Spinal cord (tissue), 10 donors: ENCODE measurements around the gene PRKAR2A. TPM values are rescaled to one million over a fixed set of nuclear protein-coding genes. Genes with fewer than 3 reads are reported as not detected.

ENCODE experiments used
- DNase-seq, 6 donors: peaks; one replicate each; pipeline versions ENCODE4 v3.0.0 to v3.0.0-alpha.2; 2013 to 2015; ENCODE audit warnings: low spot score in 6 of 6, low read depth in 4 of 6
- H3K27ac ChIP-seq: one replicate; pipeline ENCODE4 v1.5.1; 2013; ENCODE audit warnings: low read depth, low read length, control low read depth
- H3K27me3 ChIP-seq: one replicate; pipeline ENCODE4 v1.6.1; 2013; ENCODE audit warnings: low read length; ENCODE audit not compliant: control insufficient read depth, insufficient read depth
- H3K36me3 ChIP-seq: one replicate; pipeline ENCODE4 v1.6.1; 2013; ENCODE audit warnings: low read length; ENCODE audit not compliant: control insufficient read depth, insufficient read depth
- H3K4me1 ChIP-seq: one replicate; pipeline ENCODE4 v1.6.1; 2013; ENCODE audit warnings: low read length; ENCODE audit not compliant: control insufficient read depth, insufficient read depth
- H3K4me3 ChIP-seq: one replicate; pipeline ENCODE4 v1.5.1; 2013; ENCODE audit warnings: low read depth, low read length, control low read depth
- H3K9me3 ChIP-seq: one replicate; pipeline ENCODE4 v1.6.1; 2013; ENCODE audit warnings: low read length; ENCODE audit not compliant: control insufficient read depth, insufficient read depth
- WGBS: methylation state at CpG from one replicate; pipeline ENCODE4 v1.1.5; 2013; ENCODE audit warnings: missing lambda C conversion rate; ENCODE audit not compliant: insufficient coverage; 5-methylcytosine and 5-hydroxymethylcytosine counted together
- polyA plus RNA-seq, 2 donors: library from polyadenylated mRNA; unstranded; fragments of 120-200 nt; gene quantifications; one replicate each; pipeline ENCODE4 v1.2.1, GENCODE V29; 2013; ENCODE audit not compliant: insufficient read length in 2 of 2
- total RNA-seq, 2 donors: library from RNA; depleted of rRNA in 1 of 2; stranded (reverse); fragments of 120-200 nt in 1 of 2; fragments of >200 nt in 1 of 2; gene quantifications; one replicate each; pipeline versions ENCODE4 v1.2.3 to v1.2.4, GENCODE V29; 2013 to 2014
- donor health status: healthy.

PRKAR2A gene
- total and polyA plus RNA-seq, 4 donors: 29.2 to 40.3 (median 34.4) TPM

DNA sequence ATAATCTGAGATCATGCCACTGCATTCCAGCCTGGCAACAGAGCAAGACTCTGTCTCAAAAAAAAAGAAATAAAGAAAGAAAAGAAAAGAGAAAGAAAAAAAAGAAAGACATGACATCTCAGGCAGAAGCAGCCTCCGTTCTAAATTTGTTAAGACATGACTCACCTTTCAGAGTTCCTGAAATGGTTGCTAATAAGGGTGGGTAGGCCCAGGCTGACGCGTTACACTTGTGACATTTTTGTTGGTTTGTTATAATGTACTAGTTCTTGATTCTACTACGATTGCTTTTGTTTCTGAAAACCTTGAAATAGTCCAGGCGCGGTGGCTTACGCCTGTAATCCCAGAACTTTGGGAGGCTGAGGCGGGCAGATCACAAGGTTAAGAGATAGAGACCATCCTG lies 30.0 kb upstream of the PRKAR2A start:
- H3K4me1 ChIP-seq: no peaks in the 10 kb centered on the region
- no peak overlapping the region for H3K4me3 ChIP-seq
- DNase-seq: no peak
- no peak overlapping the region for H3K27ac ChIP-seq
- H3K36me3 ChIP-seq: peaks cover 22% of the 10 kb centered on the region
- H3K27me3 ChIP-seq: no peaks in the 10 kb centered on the region
- no peaks in the 10 kb centered on the region for H3K9me3 ChIP-seq
- WGBS: 86% methylated on average over 1 of the region's 8 CpGs

DNA sequence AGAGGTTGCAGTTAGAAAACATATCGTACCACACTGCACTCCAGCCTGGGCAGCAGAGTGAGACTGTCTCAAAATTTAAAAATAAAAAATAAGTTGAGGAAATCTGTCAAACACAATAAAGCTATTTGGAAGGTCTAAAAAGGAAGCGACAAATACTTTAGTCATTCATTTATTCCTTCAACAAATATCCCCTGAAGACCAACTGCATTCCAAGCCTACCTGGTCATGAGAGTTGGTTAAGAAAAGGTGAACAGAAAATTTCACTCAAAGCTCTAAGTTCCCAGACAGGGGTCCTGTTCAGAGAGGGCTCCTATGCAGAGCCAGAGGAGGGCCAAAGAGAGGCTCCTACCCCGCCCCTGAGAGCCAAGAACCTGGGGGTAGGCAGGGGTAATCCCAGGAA lies 15.4 kb upstream of the PRKAR2A start:
- no peak overlapping the region for H3K27ac ChIP-seq
- DNase-seq: no peak
- H3K4me1 ChIP-seq: no peaks in the 10 kb centered on the region
- no peaks in the 10 kb centered on the region for H3K9me3 ChIP-seq
- 100% methylated on average over 1 of the region's 3 CpGs for WGBS
- no peaks in the 10 kb centered on the region for H3K27me3 ChIP-seq
- H3K36me3 ChIP-seq: peaks cover 9% of the 10 kb centered on the region
- no peak overlapping the region for H3K4me3 ChIP-seq

DNA sequence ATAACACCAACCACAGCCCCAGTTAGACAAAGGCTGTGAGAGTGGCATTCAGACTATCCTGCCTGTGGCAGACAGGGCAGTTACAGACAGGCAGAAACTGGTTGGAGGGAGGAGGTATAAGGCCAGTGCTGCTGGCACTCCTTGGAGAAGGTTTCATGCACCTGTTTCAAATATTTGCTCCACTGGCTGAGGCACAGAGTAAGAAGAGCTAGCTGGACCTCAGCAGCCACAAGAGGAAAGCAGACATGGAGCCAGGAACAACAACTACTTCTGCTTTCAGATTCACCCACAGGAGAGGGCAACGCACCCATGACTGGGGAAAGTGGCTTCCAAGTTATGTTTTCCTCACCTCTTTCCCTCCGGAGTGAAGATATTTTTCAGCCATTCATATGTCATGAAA lies 11.5 kb upstream of the PRKAR2A start:
- H3K27ac ChIP-seq: no peak overlapping the region
- DNase-seq: no peak
- no peak overlapping the region for H3K4me3 ChIP-seq
- H3K36me3 ChIP-seq: peaks cover 9% of the 10 kb centered on the region
- no peaks in the 10 kb centered on the region for H3K9me3 ChIP-seq
- H3K4me1 ChIP-seq: no peaks in the 10 kb centered on the region
- no CpG with 5 or more reads among the region's 2 CpGs for WGBS
- no peaks in the 10 kb centered on the region for H3K27me3 ChIP-seq

DNA sequence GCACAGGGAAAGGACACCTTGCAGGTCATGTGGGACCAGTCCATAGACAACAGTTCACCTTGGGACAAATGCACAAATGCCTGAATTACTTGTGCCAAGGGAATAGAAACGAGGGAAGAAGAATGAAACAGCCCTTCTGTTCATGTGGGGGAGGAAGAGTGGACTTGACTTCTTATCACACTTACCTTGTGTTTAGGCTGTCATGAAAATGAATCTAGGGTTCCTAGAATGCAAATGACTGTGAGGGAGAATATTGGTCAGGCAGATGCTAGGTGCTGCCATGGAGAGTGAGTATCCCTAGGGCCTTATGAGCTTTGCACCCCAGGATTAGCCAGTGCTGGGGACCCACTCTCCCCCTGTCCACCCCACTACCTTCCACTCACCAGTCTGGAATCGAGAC lies 11.0 kb upstream of the PRKAR2A start:
- WGBS: 78% methylated on average over 1 of the region's 2 CpGs
- peaks cover 9% of the 10 kb centered on the region for H3K36me3 ChIP-seq
- H3K4me3 ChIP-seq: no peak overlapping the region
- DNase-seq: no peak
- no peaks in the 10 kb centered on the region for H3K9me3 ChIP-seq
- no peaks in the 10 kb centered on the region for H3K27me3 ChIP-seq
- H3K4me1 ChIP-seq: no peaks in the 10 kb centered on the region
- H3K27ac ChIP-seq: no peak overlapping the region

- H3K27ac ChIP-seq: no peak overlapping the region
- WGBS: 100% methylated on average over 1 of the region's 2 CpGs
- H3K36me3 ChIP-seq: peaks cover 9% of the 10 kb centered on the region
- no peaks in the 10 kb centered on the region for H3K4me1 ChIP-seq
- no peaks in the 10 kb centered on the region for H3K27me3 ChIP-seq
- no peaks in the 10 kb centered on the region for H3K9me3 ChIP-seq
- no peak overlapping the region for H3K4me3 ChIP-seq
- DNase-seq: no peak
Observed at GRCh38 chr3:48857641-48858040, 10.0 kb upstream of the PRKAR2A start.

- H3K27ac ChIP-seq: no peak overlapping the region
- peak in 2 of 6 donors; percentile 26 for DNase-seq
Observed at GRCh38 chr3:48856469-48856868, 8.8 kb upstream of the PRKAR2A start.

GRCh38 chr3:48855681-48856447 lies 8.2 kb upstream of the PRKAR2A start:
- peak in 2 of 6 donors; percentile 18 to 34 for DNase-seq
- Histone ChIP-seq H3K4me1 (peaks cover 18% of the 10 kb centered on the region), H3K27ac (no peak overlapping the region), H3K4me3 (no peak overlapping the region), H3K27me3 (no peaks in the 10 kb centered on the region), H3K36me3 (peaks cover 4% of the 10 kb centered on the region), H3K9me3 (no peaks in the 10 kb centered on the region)
- 95% methylated on average over 7 of the region's 9 CpGs for WGBS

More at GRCh38 chr3:48856469-48856868, 8.8 kb upstream of the PRKAR2A start:
- H3K4me3 ChIP-seq: no peak overlapping the region
- H3K36me3 ChIP-seq: peaks cover 4% of the 10 kb centered on the region
- WGBS: 0% methylated on average over 1 of the region's 4 CpGs
- H3K4me1 ChIP-seq: peaks cover 12% of the 10 kb centered on the region
- H3K27me3 ChIP-seq: no peaks in the 10 kb centered on the region
- H3K9me3 ChIP-seq: no peaks in the 10 kb centered on the region

DNA sequence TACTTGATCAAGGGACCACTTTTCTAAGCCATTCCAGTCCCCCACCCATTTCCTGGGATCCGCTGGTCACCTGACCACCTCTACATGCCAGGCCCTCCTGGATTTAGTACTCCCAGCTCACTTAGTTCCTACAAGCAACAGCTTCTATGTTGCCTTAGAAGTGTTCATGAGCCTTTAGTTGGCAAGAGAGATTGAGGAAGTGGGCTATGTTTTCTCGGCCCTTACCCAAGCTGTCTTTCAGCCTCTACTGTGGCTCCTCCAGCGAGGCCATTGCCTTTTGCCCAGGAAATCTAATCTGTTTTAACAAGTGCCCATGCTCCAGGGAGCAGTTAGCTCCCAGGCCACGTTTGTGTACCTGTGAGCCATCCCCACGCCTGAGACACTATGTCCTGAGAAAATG lies 4.5 kb upstream of the PRKAR2A start:
- peaks cover 30% of the 10 kb centered on the region for H3K4me1 ChIP-seq
- no peaks in the 10 kb centered on the region for H3K27me3 ChIP-seq
- no peaks in the 10 kb centered on the region for H3K36me3 ChIP-seq
- no peak for DNase-seq
- H3K9me3 ChIP-seq: no peaks in the 10 kb centered on the region
- no peak overlapping the region for H3K4me3 ChIP-seq
- 89% methylated on average over 4 of the region's 5 CpGs for WGBS
- no peak overlapping the region for H3K27ac ChIP-seq

- Histone ChIP-seq H3K9me3 (no peaks in the 10 kb centered on the region), H3K27ac (peak overlapping the region; percentile 50), H3K36me3 (no peaks in the 10 kb centered on the region), H3K27me3 (no peaks in the 10 kb centered on the region), H3K4me1 (peaks cover 36% of the 10 kb centered on the region), H3K4me3 (no peak overlapping the region)
- WGBS: no CpG with 5 or more reads among the region's 3 CpGs
- DNase-seq: peak in 5 of 6 donors; percentile 55 to 96 (median 69)
Observed at GRCh38 chr3:48851407-48851806, 3.7 kb upstream of the PRKAR2A start.

DNA sequence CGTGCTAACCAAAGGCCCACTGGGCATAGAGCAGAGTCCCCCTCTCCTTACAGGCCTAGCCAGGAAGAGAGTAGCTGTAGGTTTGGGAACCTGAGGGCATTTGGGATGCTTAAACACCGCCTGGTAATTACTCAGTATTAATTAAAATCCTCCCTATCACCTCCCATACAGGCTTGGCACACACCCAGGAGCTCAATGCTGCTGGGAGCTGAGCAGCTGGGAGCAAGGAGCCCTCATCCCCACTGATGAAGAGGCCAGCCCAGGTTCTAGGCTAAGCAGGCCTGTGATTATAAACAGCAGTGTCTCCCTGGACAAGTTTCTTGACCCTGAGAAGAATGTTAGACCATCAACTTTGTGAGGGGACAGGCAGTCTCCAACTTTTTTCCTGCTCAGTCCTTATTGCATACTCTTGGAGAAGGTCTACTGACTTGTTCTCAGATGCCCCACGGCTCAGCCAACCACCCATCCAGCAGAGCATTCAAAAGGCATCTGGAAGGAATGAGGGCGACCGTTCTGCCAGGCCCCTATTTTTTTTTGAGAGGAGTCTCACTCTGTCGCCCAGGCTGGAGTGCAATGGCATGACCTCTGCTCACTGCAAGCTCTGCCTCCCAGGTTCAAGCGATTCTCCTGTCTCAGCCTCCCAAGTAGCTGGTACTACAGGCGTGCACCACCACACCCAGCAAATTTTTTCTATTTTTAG lies 1.3 kb upstream of the PRKAR2A start:
- Histone ChIP-seq H3K4me1 (peaks cover 44% of the 10 kb centered on the region), H3K27ac (no peak overlapping the region), H3K9me3 (no peaks in the 10 kb centered on the region), H3K27me3 (no peaks in the 10 kb centered on the region), H3K4me3 (no peak overlapping the region), H3K36me3 (no peaks in the 10 kb centered on the region)
- WGBS: 91% methylated on average over 5 of the region's 8 CpGs
- peak in 2 of 6 donors; percentile 3 to 21 for DNase-seq
